CD14-positive monocyte (primary cell): Measurements from ENCODE around the gene NCL. TPM values are rescaled to one million over a fixed set of nuclear protein-coding genes. Genes with fewer than 3 reads are reported as not detected.

Source experiments
- DNase-seq, 3 donors: peaks; one replicate each; pipeline ENCODE4 v3.0.0-alpha.2; 2011 to 2022
- H2AFZ ChIP-seq: 2 replicates; pipeline ENCODE4 v1.6.0; 2012; ENCODE audit warnings: mild to moderate bottlenecking, low read depth, low read length, inconsistent platforms; ENCODE audit not compliant: insufficient read depth, poor library complexity, severe bottlenecking
- H3K27ac ChIP-seq, 2 donors: 1 replicate in 1 of 2; 2 replicates in 1 of 2; pipeline ENCODE4 v1.5.1; 2012 to 2013; ENCODE audit warnings: low read length in 2 of 2, control low read depth in 1 of 2, inconsistent platforms in 1 of 2, low read depth in 1 of 2, mild to moderate bottlenecking in 1 of 2
- H3K27me3 ChIP-seq, 2 donors: one replicate each; pipeline versions ENCODE4 v1.6.0 to v1.6.1; 2011 to 2013; ENCODE audit warnings: low read length in 2 of 2; ENCODE audit not compliant: control insufficient read depth in 2 of 2, insufficient read depth in 2 of 2
- H3K36me3 ChIP-seq, 2 donors: replicated peaks in 1 of 2; 1 replicate in 1 of 2; 2 replicates in 1 of 2; pipeline versions ENCODE4 v1.5.1 to v1.6.1; 2012 to 2013; ENCODE audit warnings: low read length in 2 of 2, control low read depth in 1 of 2, inconsistent platforms in 1 of 2, mild to moderate bottlenecking in 1 of 2; ENCODE audit not compliant: insufficient read depth in 2 of 2, control insufficient read depth in 1 of 2
- H3K4me1 ChIP-seq, 2 donors: 1 replicate in 1 of 2; 2 replicates in 1 of 2; pipeline versions ENCODE4 v1.5.1 to v1.6.1; 2012 to 2013; ENCODE audit warnings: low read length in 2 of 2, control low read depth in 1 of 2, inconsistent platforms in 1 of 2, mild to moderate bottlenecking in 1 of 2, moderate library complexity in 1 of 2; ENCODE audit not compliant: insufficient read depth in 2 of 2, control insufficient read depth in 1 of 2
- H3K4me2 ChIP-seq: replicated peaks from 2 replicates; pipeline ENCODE3; 2012; ENCODE audit warnings: low read length, moderate library complexity, mild to moderate bottlenecking; ENCODE audit not compliant: poor library complexity, severe bottlenecking; ENCODE audit errors: extremely low read depth
- H3K4me3 ChIP-seq, 3 experiments: fragments of 200-600 bp in 1 of 3; sonication (generic) in 1 of 3; replicated peaks in 1 of 3; 1 replicate in 2 of 3; 2 replicates in 1 of 3; pipeline ENCODE4 v1.5.1; 2011 to 2013; ENCODE audit warnings: low read length in 3 of 3, mild to moderate bottlenecking in 3 of 3, control low read depth in 2 of 3, low read depth in 2 of 3, inconsistent platforms in 1 of 3, moderate library complexity in 1 of 3
- H3K79me2 ChIP-seq: 2 replicates; pipeline ENCODE4 v1.6.0; 2012; ENCODE audit warnings: mild to moderate bottlenecking, control low read depth, inconsistent platforms, low read length, moderate library complexity; ENCODE audit not compliant: insufficient read depth
- H3K9ac ChIP-seq: 2 replicates; pipeline ENCODE4 v1.6.0; 2017; ENCODE audit warnings: low read length, mild to moderate bottlenecking; ENCODE audit not compliant: insufficient read depth, poor library complexity, severe bottlenecking
- H3K9me3 ChIP-seq, 2 donors: replicated peaks in 1 of 2; 1 replicate in 1 of 2; 2 replicates in 1 of 2; pipeline versions ENCODE4 v1.5.1 to v1.6.1; 2012 to 2013; ENCODE audit warnings: low read length in 2 of 2, control low read depth in 1 of 2; ENCODE audit not compliant: control insufficient read depth in 1 of 2, insufficient read depth in 1 of 2
- H4K20me1 ChIP-seq: 2 replicates; pipeline ENCODE4 v1.6.0; 2012; ENCODE audit warnings: mild to moderate bottlenecking, low read length, control low read depth, moderate library complexity; ENCODE audit not compliant: insufficient read depth
- H3K27ac Mint-ChIP-seq, 7 donors: one replicate each; pipeline ENCODE4 v1.8.0; 2020; ENCODE audit warnings: mild to moderate bottlenecking in 7 of 7, mixed read lengths in 7 of 7, moderate library complexity in 6 of 7, inconsistent platforms in 2 of 7
- H3K27me3 Mint-ChIP-seq, 3 donors: one replicate each; pipeline ENCODE4 v1.8.0; 2021 to 2022; ENCODE audit warnings: low read depth in 3 of 3, mild to moderate bottlenecking in 3 of 3, mixed read lengths in 3 of 3, moderate library complexity in 3 of 3, inconsistent platforms in 1 of 3
- H3K36me3 Mint-ChIP-seq, 2 donors: one replicate each; pipeline ENCODE4 v1.8.0; 2020; ENCODE audit warnings: mixed read lengths in 2 of 2, inconsistent platforms in 1 of 2, mild to moderate bottlenecking in 1 of 2
- H3K4me1 Mint-ChIP-seq: one replicate; pipeline ENCODE4 v1.8.0; 2020; ENCODE audit warnings: mild to moderate bottlenecking, mixed read lengths
- H3K4me3 Mint-ChIP-seq, 2 donors: one replicate each; pipeline ENCODE4 v1.8.0; 2020; ENCODE audit warnings: mild to moderate bottlenecking in 2 of 2, mixed read lengths in 2 of 2, moderate library complexity in 1 of 2
- H3K9me3 Mint-ChIP-seq, 7 donors: one replicate each; pipeline ENCODE4 v1.8.0; 2020 to 2022; ENCODE audit warnings: mixed read lengths in 7 of 7, mild to moderate bottlenecking in 6 of 7, moderate library complexity in 6 of 7, inconsistent platforms in 2 of 7
- CTCF ChIP-seq: fragments of 200-600 bp; IDR thresholded peaks from one replicate; pipeline ENCODE4 v1.8.0; 2022; ENCODE audit warnings: antibody characterized with exemption, mild to moderate bottlenecking
- WGBS: methylation state at CpG from one replicate; pipeline ENCODE4 v1.1.5; 2013; ENCODE audit warnings: missing lambda C conversion rate; ENCODE audit not compliant: insufficient coverage; 5-methylcytosine and 5-hydroxymethylcytosine counted together
- intact Hi-C, 2 donors: fragments of 100-400 bp; cut with micrococcal nuclease; formaldehyde crosslinking; loops; one replicate each; pipeline versions ENCODE4 v1.15.0 to v1.15.1; 2023
- polyA plus RNA-seq, 3 donors: library from polyadenylated mRNA; depleted of rRNA in 1 of 3; unstranded in 2 of 3; stranded (reverse) in 1 of 3; fragments of 300-500 nt in 2 of 3; fragments of >200 nt in 1 of 3; fragmentation: Illumina TruSeq in 2 of 3; gene quantifications; 1 replicate in 2 of 3; 2 replicates in 1 of 3; pipeline ENCODE4 v1.2.3, GENCODE V29; 2012 to 2021

Gene NCL
- polyA plus RNA-seq, 3 donors, result 26.2 to 143 (median 106) TPM

- H3K27ac Mint-ChIP-seq, result peak overlapping the region in 3 of 7 donors; percentile 30 to 63 (median 59)
- peaks cover 1% of the 10 kb centered on the region for H3K4me1 Mint-ChIP-seq
- peaks cover 36% of the 10 kb centered on the region for H4K20me1 ChIP-seq
- H3K27me3 ChIP-seq, result no peaks in the 10 kb centered on the region
- DNase-seq, result no peak
- no peak overlapping the region for H3K4me2 ChIP-seq
- no peak overlapping the region for H3K4me3 ChIP-seq
- H3K9me3 ChIP-seq, result no peaks in the 10 kb centered on the region
- intact Hi-C loops, result loop anchor here (5.0 to 10.0 kb wide), 3 partner anchors 227 to 352 kb away; no protein-coding TSS in a partner anchor
- H3K4me1 ChIP-seq, result no peaks in the 10 kb centered on the region
- no peaks in the 10 kb centered on the region for H3K79me2 ChIP-seq
- H2AFZ ChIP-seq, result no peak overlapping the region
- no peak overlapping the region for H3K9ac ChIP-seq
- 100% methylated on average over 2 of the region's 4 CpGs for WGBS
- peaks cover 0 to 6% (median 0%) of the 10 kb centered on the region in 3 donors for H3K27me3 Mint-ChIP-seq
- peaks cover 64 to 70% of the 10 kb centered on the region in 2 donors for H3K36me3 Mint-ChIP-seq
- H3K27ac ChIP-seq, result no peak overlapping the region
- no peak overlapping the region for H3K4me3 Mint-ChIP-seq
- TF ChIP-seq CTCF, result no peak
- peaks cover 65 to 68% of the 10 kb centered on the region in 2 donors for H3K36me3 ChIP-seq
- H3K9me3 Mint-ChIP-seq, result peaks cover 0 to 2% (median 0%) of the 10 kb centered on the region in 7 donors
These were observed 9.9 kb downstream of the NCL start for GRCh38 chr2:231454361-231454791.

GRCh38 chr2:231452799-231453508, 11.3 kb downstream of the NCL start:
- Histone ChIP-seq H3K4me1 (no peaks in the 10 kb centered on the region), H3K9ac (no peak overlapping the region), H3K4me2 (no peak overlapping the region), H3K9me3 (no peaks in the 10 kb centered on the region), H2AFZ (no peak overlapping the region), H3K36me3 (peaks cover 51 to 54% of the 10 kb centered on the region in 2 donors), H3K4me3 (no peak overlapping the region), H3K79me2 (no peaks in the 10 kb centered on the region), H4K20me1 (peaks cover 23% of the 10 kb centered on the region), H3K27me3 (no peaks in the 10 kb centered on the region), H3K27ac (no peak overlapping the region)
- DNase-seq, result no peak
- Mint-ChIP-seq H3K9me3 (peaks cover 0 to 2% (median 0%) of the 10 kb centered on the region in 7 donors), H3K4me3 (no peak overlapping the region), H3K27ac (peak overlapping the region in 5 of 7 donors; percentile 19 to 80 (median 52)), H3K27me3 (peaks cover 0 to 6% (median 0%) of the 10 kb centered on the region in 3 donors), H3K4me1 (peaks cover 1% of the 10 kb centered on the region), H3K36me3 (peaks cover 52 to 56% of the 10 kb centered on the region in 2 donors)
- intact Hi-C loops, result loop anchor here (2.0 to 10.0 kb wide), 4 partner anchors 226 to 351 kb away; no protein-coding TSS in a partner anchor
- no peak for TF ChIP-seq CTCF
- WGBS, result 81% methylated on average over 2 of the region's 10 CpGs
